ENCODE measurements around the gene PATJ.

PATJ gene

GRCh38 chr1:61976566-61976965 is 234.3 kb downstream of the PATJ start:
- TF ChIP-seq CTCF (conservative IDR thresholded peaks at IDR 0.05): no peak
- H3K27ac ChIP-seq: no peak overlapping the region

- H3K27ac ChIP-seq: no peak overlapping the region
- no peak for TF ChIP-seq CTCF (conservative IDR thresholded peaks at IDR 0.05)
Measured at GRCh38 chr1:61978796-61979195, 236.5 kb downstream of the PATJ start.

- no peak for TF ChIP-seq CTCF (conservative IDR thresholded peaks at IDR 0.05)
- no peak overlapping the region for H3K27ac ChIP-seq
Measured at GRCh38 chr1:61979729-61980128, 237.4 kb downstream of the PATJ start.

GRCh38 chr1:61980561-61980960 is 238.3 kb downstream of the PATJ start:
- no peak for TF ChIP-seq CTCF (conservative IDR thresholded peaks at IDR 0.05)
- H3K27ac ChIP-seq: no peak overlapping the region

GRCh38 chr1:61981870-61982660 is 239.8 kb downstream of the PATJ start:
- H3K27ac ChIP-seq: no peak overlapping the region
- no peak for TF ChIP-seq CTCF (conservative IDR thresholded peaks at IDR 0.05)

GRCh38 chr1:61983236-61983635 is 241.0 kb downstream of the PATJ start:
- H3K27ac ChIP-seq: no peak overlapping the region
- no peak for TF ChIP-seq CTCF (conservative IDR thresholded peaks at IDR 0.05)

- peak overlapping the region; percentile 73; the same call in 1 of the 2 replicates for H3K27ac ChIP-seq
- TF ChIP-seq CTCF (conservative IDR thresholded peaks at IDR 0.05): no peak
Measured at GRCh38 chr1:61992257-61992656, 250.0 kb downstream of the PATJ start.

Data from VCaP (cell line).